ENCODE measurements around the gene PAPSS2. TPM values are rescaled to one million over a fixed set of nuclear protein-coding genes. Genes with fewer than 3 reads are reported as not detected.

PAPSS2 gene
- total RNA-seq, 1 donor = 417 TPM

DNA sequence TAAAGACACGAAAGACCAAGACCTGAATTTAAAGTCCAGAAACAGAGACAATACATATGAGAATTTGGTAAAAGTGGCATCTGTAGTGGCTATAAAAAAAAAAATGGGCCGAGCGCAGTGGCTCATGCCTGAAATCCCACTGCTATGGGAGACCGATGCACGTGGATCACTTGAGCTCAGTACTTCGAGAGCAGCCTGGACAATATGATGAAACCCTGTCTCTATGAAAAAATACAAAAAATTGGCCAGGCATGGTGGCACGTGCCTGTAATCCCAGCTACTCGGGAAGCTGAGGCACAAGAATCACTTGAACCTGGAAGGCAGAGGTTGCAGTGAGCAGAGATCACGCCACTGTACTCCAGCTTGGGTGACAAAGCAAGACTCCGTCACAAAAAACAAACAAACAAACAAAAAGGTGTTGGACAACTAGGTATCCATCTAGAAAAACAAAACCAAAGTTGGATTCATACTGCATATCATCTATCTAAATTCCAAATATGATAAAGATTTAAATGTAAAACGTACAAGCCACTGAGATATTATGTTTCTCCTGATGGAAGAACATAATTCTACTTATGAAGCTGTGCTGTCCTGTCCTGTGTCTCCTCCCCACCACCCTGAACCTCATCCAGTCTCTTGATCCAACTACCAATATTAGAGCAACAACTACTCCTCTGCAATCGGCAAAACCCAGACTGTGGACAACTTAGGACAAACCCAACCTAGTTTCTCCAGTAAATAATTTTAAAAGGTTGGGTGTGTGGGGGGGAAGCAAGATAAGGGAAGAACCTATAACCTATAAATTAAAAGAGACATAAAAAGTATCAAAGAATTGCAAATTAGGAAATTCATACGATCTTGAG lies 104.6 kb downstream of the PAPSS2 start:
- no peak overlapping the region for H3K4me3 ChIP-seq (ENCODE audit: low read depth, low read length)
- TF ChIP-seq, protein P1, sequence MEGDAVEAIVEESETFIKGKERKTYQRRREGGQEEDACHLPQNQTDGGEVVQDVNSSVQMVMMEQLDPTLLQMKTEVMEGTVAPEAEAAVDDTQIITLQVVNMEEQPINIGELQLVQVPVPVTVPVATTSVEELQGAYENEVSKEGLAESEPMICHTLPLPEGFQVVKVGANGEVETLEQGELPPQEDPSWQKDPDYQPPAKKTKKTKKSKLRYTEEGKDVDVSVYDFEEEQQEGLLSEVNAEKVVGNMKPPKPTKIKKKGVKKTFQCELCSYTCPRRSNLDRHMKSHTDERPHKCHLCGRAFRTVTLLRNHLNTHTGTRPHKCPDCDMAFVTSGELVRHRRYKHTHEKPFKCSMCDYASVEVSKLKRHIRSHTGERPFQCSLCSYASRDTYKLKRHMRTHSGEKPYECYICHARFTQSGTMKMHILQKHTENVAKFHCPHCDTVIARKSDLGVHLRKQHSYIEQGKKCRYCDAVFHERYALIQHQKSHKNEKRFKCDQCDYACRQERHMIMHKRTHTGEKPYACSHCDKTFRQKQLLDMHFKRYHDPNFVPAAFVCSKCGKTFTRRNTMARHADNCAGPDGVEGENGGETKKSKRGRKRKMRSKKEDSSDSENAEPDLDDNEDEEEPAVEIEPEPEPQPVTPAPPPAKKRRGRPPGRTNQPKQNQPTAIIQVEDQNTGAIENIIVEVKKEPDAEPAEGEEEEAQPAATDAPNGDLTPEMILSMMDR (IDR thresholded peaks at IDR 0.05; ENCODE audit: insufficient read depth, low read depth, low read length) = no peak
- no peak for DNase-seq (ENCODE audit: low read depth)

DNA sequence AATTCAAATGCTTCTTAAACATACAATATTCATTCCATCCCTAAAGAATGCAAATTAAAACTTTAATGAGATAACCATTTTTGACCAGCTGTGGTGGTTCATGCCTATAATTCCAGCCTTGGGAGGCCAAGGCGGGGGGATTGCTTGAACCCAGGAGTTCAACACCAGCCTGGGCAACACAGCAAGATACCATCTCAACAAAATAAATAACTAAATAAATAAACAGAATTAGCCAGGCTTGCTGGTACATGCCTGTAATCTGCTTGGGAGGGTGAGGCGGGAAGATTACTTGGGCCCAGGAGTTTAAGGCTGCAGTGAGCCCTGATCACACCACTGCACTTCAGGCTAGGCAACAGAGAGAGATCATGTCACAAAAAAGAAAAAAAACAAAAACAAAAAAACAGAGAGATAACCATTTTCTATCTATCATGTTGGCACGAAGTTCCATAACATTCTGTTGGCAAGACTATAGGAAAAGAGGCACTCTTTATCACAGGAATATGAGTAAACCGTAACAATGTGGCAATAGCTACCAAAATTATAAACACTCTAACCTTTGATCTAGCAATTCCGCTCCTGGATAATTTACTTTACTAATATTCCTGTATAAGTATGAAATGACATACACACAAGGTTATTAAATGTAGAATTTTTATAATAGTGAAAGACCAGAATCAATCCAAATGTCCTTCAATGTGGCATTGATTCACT lies 106.1 kb downstream of the PAPSS2 start:
- H3K4me3 ChIP-seq (ENCODE audit: low read depth, low read length) = no peak overlapping the region
- TF ChIP-seq, protein P1 (IDR thresholded peaks at IDR 0.05; ENCODE audit: insufficient read depth, low read depth, low read length) = no peak
- DNase-seq (ENCODE audit: low read depth) = no peak

DNA sequence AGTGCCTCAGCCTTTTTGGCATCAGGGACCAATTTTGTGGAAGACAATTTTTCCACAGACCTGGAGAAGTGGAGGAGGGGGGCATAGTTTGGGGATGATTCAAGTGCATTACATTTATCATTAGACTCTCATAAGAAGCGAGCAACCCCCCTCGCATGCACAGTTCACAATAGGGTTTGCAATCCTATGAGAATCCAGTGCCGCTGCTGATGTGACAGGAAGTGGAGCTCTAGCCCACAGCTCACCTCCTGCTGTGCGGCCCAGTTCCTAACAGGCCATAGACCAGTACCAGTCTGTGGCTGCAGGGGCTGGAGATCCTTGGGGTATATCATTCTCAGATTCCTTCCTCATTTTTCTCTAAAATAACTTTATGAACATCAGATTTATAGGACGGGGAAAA lies 107.6 kb downstream of the PAPSS2 start:
- no peak overlapping the region for H3K4me3 ChIP-seq (ENCODE audit: low read depth, low read length)
- no peak for DNase-seq (ENCODE audit: low read depth)
- TF ChIP-seq, protein P1 (IDR thresholded peaks at IDR 0.05; ENCODE audit: insufficient read depth, low read depth, low read length) = no peak

DNA sequence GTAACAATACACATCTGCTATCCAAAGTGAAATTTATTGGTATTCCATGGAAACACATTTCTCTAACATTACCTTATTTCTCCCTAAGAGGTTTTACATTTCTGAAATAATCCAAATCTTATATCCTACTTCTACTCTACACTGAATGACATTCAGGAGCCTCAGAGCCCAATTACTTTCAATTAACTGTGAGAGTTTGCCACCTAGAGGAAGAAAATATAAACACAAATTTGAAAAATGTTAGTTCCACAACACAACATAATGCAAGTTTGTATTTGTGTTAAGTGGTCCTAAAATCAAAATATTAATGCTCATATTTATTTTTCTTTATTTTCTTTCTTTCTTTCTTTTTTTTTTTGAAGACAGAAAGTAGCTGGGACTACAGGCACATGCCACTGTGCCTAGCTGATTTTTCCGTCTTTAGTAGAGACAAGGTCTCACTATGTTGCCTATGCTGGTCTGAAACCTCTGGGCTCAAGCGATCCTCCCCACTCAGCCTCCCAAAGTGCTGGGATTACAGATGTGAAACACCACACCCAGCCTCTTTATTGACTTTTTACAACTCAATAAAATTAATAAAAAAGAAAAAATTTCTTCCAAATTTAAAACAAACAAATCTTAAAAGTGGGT lies 112.3 kb downstream of the PAPSS2 start:
- peak; percentile 48 for DNase-seq (ENCODE audit: low read depth)
- H3K4me3 ChIP-seq (ENCODE audit: low read depth, low read length) = no peak overlapping the region
- TF ChIP-seq, protein P1 (IDR thresholded peaks at IDR 0.05; ENCODE audit: insufficient read depth, low read depth, low read length) = peak; percentile 46

DNA sequence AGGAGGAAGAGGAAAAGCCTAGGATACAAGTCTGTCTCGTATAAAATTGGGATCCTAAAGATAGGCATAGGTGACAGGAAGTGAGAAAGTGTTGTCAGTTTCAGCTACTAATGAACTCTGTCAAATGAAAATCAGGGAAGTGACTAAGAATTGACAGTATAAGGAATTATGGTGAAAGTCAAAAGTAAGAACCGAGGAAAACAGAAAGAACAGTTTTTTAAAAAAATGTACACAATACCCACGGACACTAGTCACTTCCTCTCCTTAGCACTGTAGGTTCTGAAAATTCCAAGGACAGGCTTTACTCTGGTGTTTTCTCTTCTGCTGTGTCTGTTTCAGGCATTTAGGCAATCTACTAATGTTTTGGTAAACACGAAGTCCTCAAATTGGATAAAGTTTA lies 116.1 kb downstream of the PAPSS2 start:
- H3K4me3 ChIP-seq (ENCODE audit: low read depth, low read length) = no peak overlapping the region
- peak; percentile 82 for DNase-seq (ENCODE audit: low read depth)
- TF ChIP-seq, protein P1 (IDR thresholded peaks at IDR 0.05; ENCODE audit: insufficient read depth, low read depth, low read length) = no peak

DNA sequence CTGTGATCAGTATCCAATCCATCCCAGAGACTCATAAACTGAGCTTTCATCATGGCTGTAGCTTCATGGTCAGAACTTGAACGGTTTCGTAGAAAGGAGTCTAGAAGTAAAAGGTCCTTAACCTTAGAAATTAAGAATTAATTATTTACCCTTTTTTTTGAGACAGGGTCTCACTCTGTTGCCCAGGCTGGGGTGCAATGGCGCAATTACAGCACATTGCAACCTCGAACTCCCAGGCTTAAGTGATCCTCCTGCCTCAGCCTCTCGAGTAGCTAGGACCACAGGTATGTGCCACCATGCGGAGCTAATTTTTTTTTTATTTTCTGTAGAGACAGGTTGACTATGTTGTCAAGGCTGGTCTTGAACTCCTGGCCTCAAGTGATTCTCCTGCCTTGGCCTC lies 116.7 kb downstream of the PAPSS2 start:
- TF ChIP-seq, protein P1 (IDR thresholded peaks at IDR 0.05; ENCODE audit: insufficient read depth, low read depth, low read length) = no peak
- no peak for DNase-seq (ENCODE audit: low read depth)
- no peak overlapping the region for H3K4me3 ChIP-seq (ENCODE audit: low read depth, low read length)
